WTC11 (cell line): ENCODE results near the gene ZNF787. TPM values are rescaled to one million over a fixed set of nuclear protein-coding genes. Genes with fewer than 3 reads are reported as not detected.

Experiments
- ATAC-seq: fragments of 200-7000 bp; cut with Tn5 transposase; 2 replicates; pipeline ENCODE4 v1.10.0; 2021; ENCODE audit warnings: mild to moderate bottlenecking, moderate library complexity
- Bru-seq: library from RNA; stranded (reverse); fragments of 400-500 nt; gene quantifications from one replicate; lab custom pipeline; 2021; lab: Mats Ljungman, UMichigan
- CTCF ChIA-PET: fragments of 300-600 bp; sonication (Branson Sonifier 250); formaldehyde crosslinking; loops from one replicate; lab custom pipeline; 2021; ENCODE audit warnings: antibody characterized with exemption; lab: Charles Lee
- POLR2A ChIA-PET: fragments of 350-600 bp; sonication (Branson Sonifier 250); formaldehyde crosslinking; loops from one replicate; lab custom pipeline; 2021; ENCODE audit warnings: antibody characterized with exemption; lab: Charles Lee
- DNase-seq: peaks from one replicate; pipeline ENCODE4 v3.0.0; 2021; ENCODE audit warnings: low spot score
- H3K27ac Mint-ChIP-seq: 2 replicates; pipeline ENCODE4 v1.8.0; 2021; ENCODE audit warnings: mixed read lengths
- H3K27me3 Mint-ChIP-seq: 2 replicates; pipeline ENCODE4 v1.8.0; 2021; ENCODE audit warnings: low read depth, mild to moderate bottlenecking, moderate library complexity, mixed read lengths
- H3K36me3 Mint-ChIP-seq: 2 replicates; pipeline ENCODE4 v1.8.0; 2021; ENCODE audit warnings: mixed read lengths
- H3K4me1 Mint-ChIP-seq: 2 replicates; pipeline ENCODE4 v1.8.0; 2022; ENCODE audit warnings: mixed read lengths
- H3K4me3 Mint-ChIP-seq: 2 replicates; pipeline ENCODE4 v1.8.0; 2021; ENCODE audit warnings: mild to moderate bottlenecking, moderate library complexity, mixed read lengths
- H3K9me3 Mint-ChIP-seq: 2 replicates; pipeline ENCODE4 v1.8.0; 2021; ENCODE audit warnings: mixed read lengths
- CREM ChIP-seq: sonication (generic); formaldehyde crosslinking; IDR thresholded peaks from 2 replicates; pipeline ENCODE4 v1.8.1; 2022; ENCODE audit warnings: mild to moderate bottlenecking, missing genetic modification reagents, moderate library complexity
- GABPB1 ChIP-seq: sonication (generic); formaldehyde crosslinking; IDR thresholded peaks from 2 replicates; pipeline ENCODE4 v1.8.1; 2023; ENCODE audit warnings: mild to moderate bottlenecking, missing genetic modification reagents
- GRHL2 ChIP-seq: fragments of 250-450 bp; sonication (Bioruptor Pico); IDR thresholded peaks from 2 replicates; pipeline ENCODE4 v1.8.0; 2022; ENCODE audit warnings: mild to moderate bottlenecking, moderate library complexity; ENCODE audit not compliant: insufficient replicate concordance, severe bottlenecking
- JUN ChIP-seq: sonication (generic); formaldehyde crosslinking; IDR thresholded peaks from 2 replicates; pipeline ENCODE4 v1.8.0; 2023; ENCODE audit warnings: mild to moderate bottlenecking, missing genetic modification reagents
- KAT7 ChIP-seq: sonication (generic); formaldehyde crosslinking; IDR thresholded peaks from 2 replicates; pipeline ENCODE4 v1.8.1; 2023; ENCODE audit warnings: missing genetic modification reagents, mild to moderate bottlenecking, borderline replicate concordance
- NFE2L1 ChIP-seq: sonication (generic); formaldehyde crosslinking; IDR thresholded peaks from 2 replicates; pipeline ENCODE4 v1.8.1; 2023; ENCODE audit warnings: missing genetic modification reagents
- NR2C2 ChIP-seq: sonication (generic); formaldehyde crosslinking; IDR thresholded peaks from 2 replicates; pipeline ENCODE4 v1.8.0; 2022; ENCODE audit warnings: mild to moderate bottlenecking, missing genetic modification reagents
- RORB ChIP-seq: fragments of 250-450 bp; sonication (Bioruptor Pico); IDR thresholded peaks from 2 replicates; pipeline ENCODE4 v1.9.0; 2021; ENCODE audit warnings: mild to moderate bottlenecking
- SP1 ChIP-seq: sonication (generic); formaldehyde crosslinking; conservative IDR thresholded peaks from 2 replicates; pipeline ENCODE4 v1.8.1; 2022; ENCODE audit warnings: missing genetic modification reagents
- TCF7 ChIP-seq: sonication (generic); formaldehyde crosslinking; IDR thresholded peaks from 2 replicates; pipeline ENCODE4 v1.8.0; 2022; ENCODE audit warnings: mild to moderate bottlenecking, low read depth, missing genetic modification reagents, moderate library complexity
- TEAD1 ChIP-seq: sonication (generic); formaldehyde crosslinking; IDR thresholded peaks from 2 replicates; pipeline ENCODE4 v1.8.0; 2022; ENCODE audit warnings: mild to moderate bottlenecking, missing genetic modification reagents
- ZBTB21 ChIP-seq: sonication (generic); formaldehyde crosslinking; IDR thresholded peaks from 2 replicates; pipeline ENCODE4 v1.8.1; 2023; ENCODE audit warnings: mild to moderate bottlenecking, missing genetic modification reagents, borderline replicate concordance
- ZNF138 ChIP-seq: sonication (generic); formaldehyde crosslinking; conservative IDR thresholded peaks from 2 replicates; pipeline ENCODE4 v1.8.1; 2022; ENCODE audit warnings: mild to moderate bottlenecking, moderate library complexity, missing genetic modification reagents
- ZNF219 ChIP-seq: sonication (generic); formaldehyde crosslinking; IDR thresholded peaks from 2 replicates; pipeline ENCODE4 v1.8.0; 2023; ENCODE audit warnings: missing genetic modification reagents, mild to moderate bottlenecking, borderline replicate concordance
- long read RNA-seq, 3 experiments: library from RNA in 1 of 3; library from capped mRNA in 1 of 3; library from polyadenylated mRNA in 1 of 3; unstranded in 2 of 3; stranded (forward) in 1 of 3; transcript quantifications; one replicate each; pipeline ENCODE4 v2.0.0, GENCODE V29; 2021
- total RNA-seq: library from RNA; stranded (reverse); gene quantifications from 3 replicates; pipeline ENCODE4 v1.2.3, GENCODE V29; 2021
- TF ChIP-seq, protein P1 (sequence below): sonication (generic); formaldehyde crosslinking; IDR thresholded peaks from 2 replicates; pipeline ENCODE4 v1.8.1; 2023; ENCODE audit warnings: mild to moderate bottlenecking, missing genetic modification reagents, moderate library complexity
- TF ChIP-seq, protein P2 (sequence below): fragments of 250-450 bp; sonication (Bioruptor Pico); IDR thresholded peaks from 2 replicates; pipeline ENCODE4 v1.9.0; 2021; ENCODE audit warnings: mild to moderate bottlenecking
- TF ChIP-seq, protein P3 (sequence below): fragments of 250-450 bp; sonication (Bioruptor Pico); IDR thresholded peaks from 2 replicates; pipeline ENCODE4 v1.9.0; 2021; ENCODE audit warnings: moderate library complexity, mild to moderate bottlenecking, inconsistent platforms, borderline replicate concordance
- TF ChIP-seq, protein P4 (sequence below): sonication (generic); formaldehyde crosslinking; IDR thresholded peaks from 2 replicates; pipeline ENCODE4 v1.8.0; 2022; ENCODE audit warnings: mild to moderate bottlenecking, missing genetic modification reagents
- TF ChIP-seq, protein P5 (sequence below): sonication (generic); formaldehyde crosslinking; IDR thresholded peaks from 2 replicates; pipeline ENCODE4 v1.8.0; 2023; ENCODE audit warnings: missing genetic modification reagents
- TF ChIP-seq, protein P6 (sequence below): sonication (generic); formaldehyde crosslinking; conservative IDR thresholded peaks from 2 replicates; pipeline ENCODE4 v1.8.1; 2023; ENCODE audit warnings: mild to moderate bottlenecking, low read depth, missing genetic modification reagents, moderate library complexity
- TF ChIP-seq, protein P7 (sequence below): sonication (generic); formaldehyde crosslinking; IDR thresholded peaks from 2 replicates; pipeline ENCODE4 v1.8.1; 2023; ENCODE audit warnings: mild to moderate bottlenecking, missing genetic modification reagents, borderline replicate concordance
- TF ChIP-seq, protein P8 (sequence below): sonication (generic); formaldehyde crosslinking; IDR thresholded peaks from 2 replicates; pipeline ENCODE4 v1.8.1; 2023; ENCODE audit warnings: mild to moderate bottlenecking, missing genetic modification reagents, moderate library complexity

Gene ZNF787
- total RNA-seq (60.8 to 62.9 TPM (median 62.0 TPM) in 3 replicates), Bru-seq, nascent RNA (percentile 71 among the genes with signal in this experiment)
- long read RNA-seq, experiment 1, transcript ZNF787-203 (3 exons, 1,925 nt), result major isoform, 35 of 41 reads
- long read RNA-seq, experiment 1, partial matches to known transcripts, result 0 of 41 reads
- long read RNA-seq, experiment 1, other reads (novel, unspliced or antisense), result 5 of 41 reads
- long read RNA-seq, experiment 2, transcript ZNF787-203 (3 exons, 1,925 nt), result major isoform, 23 of 88 reads
- long read RNA-seq, experiment 2, partial matches to known transcripts, result 0 of 88 reads
- long read RNA-seq, experiment 2, other reads (novel, unspliced or antisense), result 65 of 88 reads
- long read RNA-seq, experiment 3, partial matches to known transcripts, result 0 of 1 reads
- long read RNA-seq, experiment 3, other reads (novel, unspliced or antisense), result 1 of 1 reads

DNA sequence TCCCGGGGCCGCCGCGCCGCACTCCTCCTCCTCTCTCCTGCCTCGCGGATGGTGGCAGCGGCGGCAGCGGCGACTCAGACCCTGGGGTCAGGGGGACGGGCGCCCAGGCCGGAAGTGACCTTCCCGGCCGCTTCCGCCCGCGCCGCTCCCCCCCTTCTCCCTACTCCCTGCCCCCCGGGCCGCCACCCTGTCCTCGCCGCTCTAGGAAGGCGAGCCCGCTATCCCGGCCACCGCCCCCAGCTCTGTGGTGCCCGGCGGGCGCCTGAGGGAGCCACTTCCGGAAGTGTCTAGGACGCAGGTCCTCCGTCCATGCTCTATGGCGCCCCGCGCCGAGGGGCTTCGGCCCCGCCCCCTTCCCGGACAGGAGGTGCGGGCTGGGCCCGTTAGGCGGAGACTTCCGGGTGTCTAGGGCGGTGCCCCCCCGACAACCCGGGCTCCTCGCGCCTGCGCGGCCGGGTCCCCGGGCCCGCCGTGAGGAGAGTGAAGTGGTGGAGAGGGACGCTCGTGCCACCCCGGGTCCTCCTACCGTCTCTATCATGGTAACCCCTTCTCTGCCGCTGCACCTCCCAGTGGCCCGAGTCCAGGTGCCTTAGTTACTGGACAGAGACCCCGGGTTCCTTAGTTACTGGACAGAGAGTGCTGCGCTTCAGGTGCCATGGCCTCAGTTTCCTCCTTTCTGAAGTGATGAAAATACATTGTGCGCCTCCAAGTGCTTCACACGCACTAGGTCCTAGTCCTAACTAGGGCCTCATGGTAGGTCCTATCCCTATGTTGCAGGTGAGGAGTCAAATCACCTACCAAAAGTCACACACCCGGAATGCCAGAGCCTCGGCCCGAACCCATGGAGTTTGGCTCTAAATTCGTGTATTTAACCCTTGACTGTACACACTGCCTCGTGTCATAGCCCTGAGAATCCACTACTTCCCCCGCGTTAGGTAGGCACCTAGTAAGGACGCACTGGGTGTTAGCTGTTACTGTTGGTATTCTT is at the start of gene ZNF787:
Gene ZNF787 (minus strand): TSS at position 116 of the 988 bp plus-strand sequence. CDS start 18,078 bp downstream, outside the sequence.
- peak; percentile 99 for DNase-seq
- peak within 1 kb of the TSS; percentile 84 for H3K4me3 Mint-ChIP-seq
- H3K27me3 Mint-ChIP-seq, result no peaks in the 10 kb centered on the region
- ChIA-PET CTCF (interaction anchor here (0.6 to 1.5 kb wide), 10 partner anchors 13 to 515 kb away, joined by 3 to 8 read pairs (median 4); partner anchors contain the start of gene U2AF2), POLR2A (interaction anchor here (0.5 to 1.5 kb wide), 8 partner anchors 10 to 1208 kb away, joined by 3 to 5 read pairs (median 4); no protein-coding TSS in a partner anchor)
- H3K36me3 Mint-ChIP-seq, result no peaks in the 10 kb centered on the region
- H3K4me1 Mint-ChIP-seq, result peaks cover 29% of the 10 kb centered on the region
- peak within 1 kb of the TSS; percentile 96 for H3K27ac Mint-ChIP-seq
- peak; percentile 84 for ATAC-seq
- no peaks in the 10 kb centered on the region for H3K9me3 Mint-ChIP-seq
- TF ChIP-seq ZNF138 (CRISPR knock-in tag) (no peak), TEAD1 (CRISPR knock-in tag) (no peak), JUN (no peak), TCF7 (CRISPR knock-in tag) (no peak), SP1 (CRISPR knock-in tag) (peak; percentile 66; the same call in 1 of the 2 replicates), ZBTB21 (CRISPR knock-in tag) (no peak), GABPB1 (CRISPR knock-in tag) (peak; percentile 64; the same call in 1 of the 2 replicates), NFE2L1 (CRISPR knock-in tag) (no peak), KAT7 (CRISPR knock-in tag) (no peak), CREM (no peak), NR2C2 (no peak), ZNF219 (CRISPR knock-in tag) (no peak), RORB (CRISPR knock-in tag) (no peak), GRHL2 (no peak)
- TF ChIP-seq, protein P1, sequence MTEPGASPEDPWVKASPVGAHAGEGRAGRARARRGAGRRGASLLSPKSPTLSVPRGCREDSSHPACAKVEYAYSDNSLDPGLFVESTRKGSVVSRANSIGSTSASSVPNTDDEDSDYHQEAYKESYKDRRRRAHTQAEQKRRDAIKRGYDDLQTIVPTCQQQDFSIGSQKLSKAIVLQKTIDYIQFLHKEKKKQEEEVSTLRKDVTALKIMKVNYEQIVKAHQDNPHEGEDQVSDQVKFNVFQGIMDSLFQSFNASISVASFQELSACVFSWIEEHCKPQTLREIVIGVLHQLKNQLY (CRISPR knock-in tag), result no peak
- TF ChIP-seq, protein P2, sequence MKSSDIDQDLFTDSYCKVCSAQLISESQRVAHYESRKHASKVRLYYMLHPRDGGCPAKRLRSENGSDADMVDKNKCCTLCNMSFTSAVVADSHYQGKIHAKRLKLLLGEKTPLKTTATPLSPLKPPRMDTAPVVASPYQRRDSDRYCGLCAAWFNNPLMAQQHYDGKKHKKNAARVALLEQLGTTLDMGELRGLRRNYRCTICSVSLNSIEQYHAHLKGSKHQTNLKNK (CRISPR knock-in tag), result no peak
- TF ChIP-seq, protein P3, sequence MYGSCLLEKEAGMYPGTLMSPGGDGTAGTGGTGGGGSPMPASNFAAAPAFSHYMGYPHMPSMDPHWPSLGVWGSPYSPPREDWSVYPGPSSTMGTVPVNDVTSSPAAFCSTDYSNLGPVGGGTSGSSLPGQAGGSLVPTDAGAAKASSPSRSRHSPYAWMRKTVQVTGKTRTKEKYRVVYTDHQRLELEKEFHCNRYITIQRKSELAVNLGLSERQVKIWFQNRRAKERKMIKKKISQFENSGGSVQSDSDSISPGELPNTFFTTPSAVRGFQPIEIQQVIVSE (CRISPR knock-in tag), result no peak
- TF ChIP-seq, protein P4, sequence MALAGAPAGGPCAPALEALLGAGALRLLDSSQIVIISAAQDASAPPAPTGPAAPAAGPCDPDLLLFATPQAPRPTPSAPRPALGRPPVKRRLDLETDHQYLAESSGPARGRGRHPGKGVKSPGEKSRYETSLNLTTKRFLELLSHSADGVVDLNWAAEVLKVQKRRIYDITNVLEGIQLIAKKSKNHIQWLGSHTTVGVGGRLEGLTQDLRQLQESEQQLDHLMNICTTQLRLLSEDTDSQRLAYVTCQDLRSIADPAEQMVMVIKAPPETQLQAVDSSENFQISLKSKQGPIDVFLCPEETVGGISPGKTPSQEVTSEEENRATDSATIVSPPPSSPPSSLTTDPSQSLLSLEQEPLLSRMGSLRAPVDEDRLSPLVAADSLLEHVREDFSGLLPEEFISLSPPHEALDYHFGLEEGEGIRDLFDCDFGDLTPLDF, result 0 out of 2 replicates have a peak, but pooled peaks have one; percentile 7
- TF ChIP-seq, protein P5, sequence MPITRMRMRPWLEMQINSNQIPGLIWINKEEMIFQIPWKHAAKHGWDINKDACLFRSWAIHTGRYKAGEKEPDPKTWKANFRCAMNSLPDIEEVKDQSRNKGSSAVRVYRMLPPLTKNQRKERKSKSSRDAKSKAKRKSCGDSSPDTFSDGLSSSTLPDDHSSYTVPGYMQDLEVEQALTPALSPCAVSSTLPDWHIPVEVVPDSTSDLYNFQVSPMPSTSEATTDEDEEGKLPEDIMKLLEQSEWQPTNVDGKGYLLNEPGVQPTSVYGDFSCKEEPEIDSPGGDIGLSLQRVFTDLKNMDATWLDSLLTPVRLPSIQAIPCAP (CRISPR knock-in tag), result no peak
- TF ChIP-seq, protein P6, sequence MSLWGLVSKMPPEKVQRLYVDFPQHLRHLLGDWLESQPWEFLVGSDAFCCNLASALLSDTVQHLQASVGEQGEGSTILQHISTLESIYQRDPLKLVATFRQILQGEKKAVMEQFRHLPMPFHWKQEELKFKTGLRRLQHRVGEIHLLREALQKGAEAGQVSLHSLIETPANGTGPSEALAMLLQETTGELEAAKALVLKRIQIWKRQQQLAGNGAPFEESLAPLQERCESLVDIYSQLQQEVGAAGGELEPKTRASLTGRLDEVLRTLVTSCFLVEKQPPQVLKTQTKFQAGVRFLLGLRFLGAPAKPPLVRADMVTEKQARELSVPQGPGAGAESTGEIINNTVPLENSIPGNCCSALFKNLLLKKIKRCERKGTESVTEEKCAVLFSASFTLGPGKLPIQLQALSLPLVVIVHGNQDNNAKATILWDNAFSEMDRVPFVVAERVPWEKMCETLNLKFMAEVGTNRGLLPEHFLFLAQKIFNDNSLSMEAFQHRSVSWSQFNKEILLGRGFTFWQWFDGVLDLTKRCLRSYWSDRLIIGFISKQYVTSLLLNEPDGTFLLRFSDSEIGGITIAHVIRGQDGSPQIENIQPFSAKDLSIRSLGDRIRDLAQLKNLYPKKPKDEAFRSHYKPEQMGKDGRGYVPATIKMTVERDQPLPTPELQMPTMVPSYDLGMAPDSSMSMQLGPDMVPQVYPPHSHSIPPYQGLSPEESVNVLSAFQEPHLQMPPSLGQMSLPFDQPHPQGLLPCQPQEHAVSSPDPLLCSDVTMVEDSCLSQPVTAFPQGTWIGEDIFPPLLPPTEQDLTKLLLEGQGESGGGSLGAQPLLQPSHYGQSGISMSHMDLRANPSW (CRISPR knock-in tag), result no peak
- TF ChIP-seq, protein P7, sequence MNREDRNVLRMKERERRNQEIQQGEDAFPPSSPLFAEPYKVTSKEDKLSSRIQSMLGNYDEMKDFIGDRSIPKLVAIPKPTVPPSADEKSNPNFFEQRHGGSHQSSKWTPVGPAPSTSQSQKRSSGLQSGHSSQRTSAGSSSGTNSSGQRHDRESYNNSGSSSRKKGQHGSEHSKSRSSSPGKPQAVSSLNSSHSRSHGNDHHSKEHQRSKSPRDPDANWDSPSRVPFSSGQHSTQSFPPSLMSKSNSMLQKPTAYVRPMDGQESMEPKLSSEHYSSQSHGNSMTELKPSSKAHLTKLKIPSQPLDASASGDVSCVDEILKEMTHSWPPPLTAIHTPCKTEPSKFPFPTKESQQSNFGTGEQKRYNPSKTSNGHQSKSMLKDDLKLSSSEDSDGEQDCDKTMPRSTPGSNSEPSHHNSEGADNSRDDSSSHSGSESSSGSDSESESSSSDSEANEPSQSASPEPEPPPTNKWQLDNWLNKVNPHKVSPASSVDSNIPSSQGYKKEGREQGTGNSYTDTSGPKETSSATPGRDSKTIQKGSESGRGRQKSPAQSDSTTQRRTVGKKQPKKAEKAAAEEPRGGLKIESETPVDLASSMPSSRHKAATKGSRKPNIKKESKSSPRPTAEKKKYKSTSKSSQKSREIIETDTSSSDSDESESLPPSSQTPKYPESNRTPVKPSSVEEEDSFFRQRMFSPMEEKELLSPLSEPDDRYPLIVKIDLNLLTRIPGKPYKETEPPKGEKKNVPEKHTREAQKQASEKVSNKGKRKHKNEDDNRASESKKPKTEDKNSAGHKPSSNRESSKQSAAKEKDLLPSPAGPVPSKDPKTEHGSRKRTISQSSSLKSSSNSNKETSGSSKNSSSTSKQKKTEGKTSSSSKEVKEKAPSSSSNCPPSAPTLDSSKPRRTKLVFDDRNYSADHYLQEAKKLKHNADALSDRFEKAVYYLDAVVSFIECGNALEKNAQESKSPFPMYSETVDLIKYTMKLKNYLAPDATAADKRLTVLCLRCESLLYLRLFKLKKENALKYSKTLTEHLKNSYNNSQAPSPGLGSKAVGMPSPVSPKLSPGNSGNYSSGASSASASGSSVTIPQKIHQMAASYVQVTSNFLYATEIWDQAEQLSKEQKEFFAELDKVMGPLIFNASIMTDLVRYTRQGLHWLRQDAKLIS (CRISPR knock-in tag), result no peak
- TF ChIP-seq, protein P8, sequence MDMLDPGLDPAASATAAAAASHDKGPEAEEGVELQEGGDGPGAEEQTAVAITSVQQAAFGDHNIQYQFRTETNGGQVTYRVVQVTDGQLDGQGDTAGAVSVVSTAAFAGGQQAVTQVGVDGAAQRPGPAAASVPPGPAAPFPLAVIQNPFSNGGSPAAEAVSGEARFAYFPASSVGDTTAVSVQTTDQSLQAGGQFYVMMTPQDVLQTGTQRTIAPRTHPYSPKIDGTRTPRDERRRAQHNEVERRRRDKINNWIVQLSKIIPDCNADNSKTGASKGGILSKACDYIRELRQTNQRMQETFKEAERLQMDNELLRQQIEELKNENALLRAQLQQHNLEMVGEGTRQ, result no peak
